ENCODE data around the gene PPP1R15B.
A peak's percentile ranks its signal among the peaks of the same experiment; 100 is the strongest.

Gene PPP1R15B

DNA sequence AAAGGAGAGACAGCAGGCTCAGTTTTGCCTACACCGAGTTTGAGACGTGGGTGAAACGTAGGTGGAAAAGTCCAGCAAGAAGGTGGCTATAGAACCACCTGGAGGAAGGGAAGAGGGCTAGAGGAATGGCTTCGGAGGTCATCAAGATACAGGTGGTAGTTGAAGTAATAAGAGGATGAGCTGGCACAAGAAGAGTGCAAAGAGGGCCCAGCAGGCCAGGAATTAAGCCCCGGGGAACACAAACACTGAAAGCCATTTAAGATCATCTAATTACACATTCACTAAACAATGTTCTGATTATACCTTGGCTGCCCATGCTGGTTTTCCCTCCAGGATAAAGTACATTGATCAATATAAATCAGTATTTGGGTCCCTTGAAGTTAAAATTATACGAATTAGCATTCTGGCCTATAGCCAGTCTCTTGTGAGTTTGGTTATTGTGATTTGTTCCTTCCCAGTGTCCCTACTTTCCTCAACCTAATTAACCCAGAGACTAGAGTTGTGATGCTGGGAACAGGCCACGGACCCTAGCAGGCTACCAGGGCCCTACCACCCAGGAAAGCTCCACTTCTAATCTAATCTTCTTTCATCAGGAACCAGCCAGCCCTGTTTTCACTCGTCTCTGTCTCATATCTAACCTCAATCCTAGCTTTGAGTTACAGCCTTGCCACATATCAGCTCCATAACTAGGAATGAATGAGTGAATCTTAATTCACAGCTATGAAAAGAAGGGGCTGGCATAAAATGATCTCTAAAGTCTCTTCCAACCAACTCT lies 26.4 kb upstream of the PPP1R15B start:
- H3K4me3 ChIP-seq (ENCODE audit: low read depth, low read length), result no peak overlapping the region
- TF ChIP-seq, protein P1, sequence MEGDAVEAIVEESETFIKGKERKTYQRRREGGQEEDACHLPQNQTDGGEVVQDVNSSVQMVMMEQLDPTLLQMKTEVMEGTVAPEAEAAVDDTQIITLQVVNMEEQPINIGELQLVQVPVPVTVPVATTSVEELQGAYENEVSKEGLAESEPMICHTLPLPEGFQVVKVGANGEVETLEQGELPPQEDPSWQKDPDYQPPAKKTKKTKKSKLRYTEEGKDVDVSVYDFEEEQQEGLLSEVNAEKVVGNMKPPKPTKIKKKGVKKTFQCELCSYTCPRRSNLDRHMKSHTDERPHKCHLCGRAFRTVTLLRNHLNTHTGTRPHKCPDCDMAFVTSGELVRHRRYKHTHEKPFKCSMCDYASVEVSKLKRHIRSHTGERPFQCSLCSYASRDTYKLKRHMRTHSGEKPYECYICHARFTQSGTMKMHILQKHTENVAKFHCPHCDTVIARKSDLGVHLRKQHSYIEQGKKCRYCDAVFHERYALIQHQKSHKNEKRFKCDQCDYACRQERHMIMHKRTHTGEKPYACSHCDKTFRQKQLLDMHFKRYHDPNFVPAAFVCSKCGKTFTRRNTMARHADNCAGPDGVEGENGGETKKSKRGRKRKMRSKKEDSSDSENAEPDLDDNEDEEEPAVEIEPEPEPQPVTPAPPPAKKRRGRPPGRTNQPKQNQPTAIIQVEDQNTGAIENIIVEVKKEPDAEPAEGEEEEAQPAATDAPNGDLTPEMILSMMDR (IDR thresholded peaks at IDR 0.05; ENCODE audit: borderline replicate concordance, insufficient read depth, low read depth, low read length), result no peak

DNA sequence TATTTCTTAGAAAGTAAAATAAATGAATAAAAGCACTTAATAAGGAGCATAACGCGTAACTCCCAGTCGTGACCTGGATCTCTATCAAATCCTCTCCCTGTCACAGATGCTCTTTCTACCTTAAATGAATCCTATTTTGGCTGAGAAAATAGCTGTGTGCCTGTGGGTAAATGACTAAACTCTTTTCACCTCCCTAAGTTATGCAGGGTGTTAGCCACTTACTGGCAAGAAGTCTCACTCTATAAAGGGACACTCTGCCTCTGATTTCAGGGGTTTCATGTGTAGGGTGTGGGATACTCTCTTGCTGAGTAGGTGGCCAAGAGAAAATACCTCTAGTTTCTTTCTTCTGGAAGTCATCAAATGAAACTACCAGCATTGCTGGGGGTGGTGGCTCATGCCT lies 24.3 kb upstream of the PPP1R15B start:
- TF ChIP-seq, protein P1 (IDR thresholded peaks at IDR 0.05; ENCODE audit: borderline replicate concordance, insufficient read depth, low read depth, low read length), result no peak
- H3K4me3 ChIP-seq (ENCODE audit: low read depth, low read length), result no peak overlapping the region

DNA sequence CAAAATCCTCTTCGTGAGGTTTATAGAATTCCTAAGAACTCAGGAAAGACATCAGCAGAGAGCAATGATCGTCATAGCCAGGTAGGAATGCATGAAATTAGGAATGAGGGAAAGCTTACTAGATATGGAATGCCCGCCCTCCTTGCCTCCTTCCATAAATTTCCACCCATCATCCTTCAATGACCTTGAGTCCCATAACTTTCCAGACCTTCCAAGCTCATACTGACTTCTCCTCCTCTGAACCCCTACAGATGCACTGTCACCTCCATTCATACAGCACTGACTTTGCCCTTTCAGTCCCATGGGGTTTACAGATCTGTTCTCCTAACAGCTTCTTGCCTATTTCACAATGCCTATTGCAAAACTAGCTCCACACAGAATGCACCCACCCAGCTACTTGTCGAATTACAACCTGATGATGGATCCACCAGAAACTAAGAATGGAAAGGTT lies 23.8 kb upstream of the PPP1R15B start:
- TF ChIP-seq, protein P1 (IDR thresholded peaks at IDR 0.05; ENCODE audit: borderline replicate concordance, insufficient read depth, low read depth, low read length), result no peak

GRCh38 chr1:204434116-204434755 lies 22.6 kb upstream of the PPP1R15B start:
- TF ChIP-seq, protein P1 (IDR thresholded peaks at IDR 0.05; ENCODE audit: borderline replicate concordance, insufficient read depth, low read depth, low read length), result no peak

More for the DNA sequence above, 23.8 kb upstream of the PPP1R15B start:
- H3K4me3 ChIP-seq (ENCODE audit: low read depth, low read length), result no peak overlapping the region

GRCh38 chr1:204432708-204433107 lies 21.1 kb upstream of the PPP1R15B start:
- H3K4me3 ChIP-seq (ENCODE audit: low read depth, low read length), result no peak overlapping the region
- TF ChIP-seq, protein P1 (IDR thresholded peaks at IDR 0.05; ENCODE audit: borderline replicate concordance, insufficient read depth, low read depth, low read length), result no peak

More at GRCh38 chr1:204434116-204434755, 22.6 kb upstream of the PPP1R15B start:
- H3K4me3 ChIP-seq (ENCODE audit: low read depth, low read length), result no peak overlapping the region

DNA sequence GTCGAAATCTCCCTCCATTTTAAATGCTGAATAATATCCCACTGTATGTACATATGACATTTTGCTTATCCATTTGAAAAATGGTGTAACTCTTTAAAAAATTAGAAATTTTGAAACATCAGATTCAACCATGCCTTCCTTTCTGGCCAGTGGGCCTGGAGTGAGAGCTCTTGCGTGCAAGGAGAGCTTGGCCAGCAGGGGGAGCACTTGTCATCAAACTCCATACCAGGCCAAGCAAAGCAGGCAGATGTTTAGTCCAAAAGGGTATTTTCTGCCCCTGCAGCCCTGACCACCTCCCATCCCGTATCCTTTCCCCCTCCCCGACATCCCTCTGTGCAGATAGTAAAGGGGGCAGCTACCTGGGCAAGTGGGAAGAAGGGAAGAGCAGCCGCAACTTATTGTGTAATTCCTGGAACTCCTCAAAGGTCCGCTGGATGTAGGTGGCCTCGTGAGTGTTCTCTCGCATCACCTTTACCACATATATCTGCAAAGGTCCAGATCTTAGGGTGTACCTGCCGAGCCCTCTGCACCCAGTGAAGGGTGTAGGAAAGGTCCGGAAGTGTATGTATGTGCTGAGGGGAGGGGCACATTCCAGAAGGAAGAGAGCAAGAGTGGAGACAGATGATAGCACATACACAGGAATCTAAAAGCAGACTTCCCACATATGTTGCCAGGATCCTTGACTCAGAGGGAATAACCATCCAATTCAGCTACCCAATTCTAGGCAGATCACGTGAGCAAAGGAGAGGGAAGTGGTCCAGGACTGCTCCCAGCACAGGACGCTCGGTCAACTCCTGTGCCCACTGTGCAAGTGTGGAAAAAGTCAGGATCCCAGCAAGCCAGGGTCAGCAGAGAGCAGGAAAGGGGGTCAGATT lies 19.9 kb upstream of the PPP1R15B start:
- no peak overlapping the region for H3K4me3 ChIP-seq (ENCODE audit: low read depth, low read length)
- TF ChIP-seq, protein P1 (IDR thresholded peaks at IDR 0.05; ENCODE audit: borderline replicate concordance, insufficient read depth, low read depth, low read length), result peak; percentile 85

Data from GM12875 (cell line).